HepG2 (cell line): ENCODE measurements around the gene SCRG1. TPM values are rescaled to one million over a fixed set of nuclear protein-coding genes. Genes with fewer than 3 reads are reported as not detected.

Experiments used
- CBX1 ChIP-seq: IDR thresholded peaks from one replicate; pipeline ENCODE4 v1.6.1; 2016; ENCODE audit warnings: antibody characterized with exemption, low read depth
- SALL1 ChIP-seq: sonication (generic); formaldehyde crosslinking; IDR thresholded peaks from 2 replicates; pipeline ENCODE4 v1.8.0; 2022; ENCODE audit warnings: mild to moderate bottlenecking, missing genetic modification reagents
- SMAD1 ChIP-seq: sonication (generic); formaldehyde crosslinking; IDR thresholded peaks from 2 replicates; pipeline ENCODE4 v1.4.0; 2020; ENCODE audit warnings: missing genetic modification reagents, low read depth, mild to moderate bottlenecking, borderline replicate concordance
- SYNCRIP ChIP-seq: fragments of 200-400 bp; formaldehyde crosslinking; IDR thresholded peaks from 2 replicates; pipeline ENCODE4 v1.6.1; 2018; ENCODE audit warnings: mild to moderate bottlenecking, low read depth, low read length; ENCODE audit not compliant: insufficient read depth
- ZNF501 ChIP-seq: sonication (generic); formaldehyde crosslinking; IDR thresholded peaks from 2 replicates; pipeline ENCODE4 v1.5.1; 2020; ENCODE audit warnings: mild to moderate bottlenecking, moderate library complexity, missing genetic modification reagents
- ZNF605 ChIP-seq: sonication (generic); formaldehyde crosslinking; IDR thresholded peaks from 2 replicates; pipeline ENCODE4 v1.8.0; 2022; ENCODE audit warnings: mild to moderate bottlenecking, missing genetic modification reagents
- polyA plus RNA-seq, 8 experiments: library from polyadenylated mRNA; depleted of rRNA in 3 of 8; stranded (reverse) in 7 of 8; unstranded in 1 of 8; fragments of >200 nt; fragmentation: Illumina TruSeq in 4 of 8; extraction: Trizol in 4 of 8; gene quantifications; 2 replicates each; pipeline versions ENCODE4 v1.2.1 to v1.2.3, GENCODE V29; 2011 to 2016; ENCODE audit warnings: low read depth in 4 of 8, missing spikeins in 1 of 8, mixed read lengths in 1 of 8; ENCODE audit not compliant: insufficient read depth in 1 of 8
- total RNA-seq, 5 experiments: library from RNA; depleted of rRNA; stranded (reverse); fragments of >200 nt; fragmentation: Illumina TruSeq; extraction: Trizol; gene quantifications; 2 replicates each; pipeline ENCODE4 v1.2.3, GENCODE V29; 2016; ENCODE audit warnings: low read depth in 1 of 5
- TF ChIP-seq, protein P1 (sequence below): sonication (generic); formaldehyde crosslinking; IDR thresholded peaks from 2 replicates; pipeline ENCODE4 v1.4.0; 2020; ENCODE audit warnings: mild to moderate bottlenecking, missing genetic modification reagents
- TF ChIP-seq, protein P2 (sequence below): IDR thresholded peaks from 2 replicates; pipeline ENCODE4 v1.6.1; 2016; ENCODE audit warnings: low read depth, borderline replicate concordance
- TF ChIP-seq, protein P3 (sequence below): sonication (generic); formaldehyde crosslinking; IDR thresholded peaks from 2 replicates; pipeline ENCODE4 v1.4.0; 2020; ENCODE audit warnings: missing genetic modification reagents
- TF ChIP-seq, protein P4 (sequence below): sonication (generic); formaldehyde crosslinking; IDR thresholded peaks from 2 replicates; pipeline ENCODE4 v1.4.0; 2020; ENCODE audit warnings: missing genetic modification reagents
- TF ChIP-seq, protein P5 (sequence below): sonication (generic); formaldehyde crosslinking; conservative IDR thresholded peaks from 2 replicates; pipeline ENCODE4 v1.4.0; 2020; ENCODE audit warnings: missing genetic modification reagents
- TF ChIP-seq, protein P6 (sequence below), 2 experiments: sonication (generic) in 1 of 2; formaldehyde crosslinking in 1 of 2; IDR thresholded peaks; 2 replicates each; pipeline versions ENCODE4 v1.5.1 to v1.6.1; 2011 to 2020; ENCODE audit warnings: borderline replicate concordance in 1 of 2, low read depth in 1 of 2, low read length in 1 of 2, mild to moderate bottlenecking in 1 of 2, missing genetic modification reagents in 1 of 2, moderate library complexity in 1 of 2

SCRG1 gene
- total and polyA plus RNA-seq, 2 of the 13 experiments (the other 11 are each of a cell fraction or from before 2014, with no cell fraction given), result not detected

DNA sequence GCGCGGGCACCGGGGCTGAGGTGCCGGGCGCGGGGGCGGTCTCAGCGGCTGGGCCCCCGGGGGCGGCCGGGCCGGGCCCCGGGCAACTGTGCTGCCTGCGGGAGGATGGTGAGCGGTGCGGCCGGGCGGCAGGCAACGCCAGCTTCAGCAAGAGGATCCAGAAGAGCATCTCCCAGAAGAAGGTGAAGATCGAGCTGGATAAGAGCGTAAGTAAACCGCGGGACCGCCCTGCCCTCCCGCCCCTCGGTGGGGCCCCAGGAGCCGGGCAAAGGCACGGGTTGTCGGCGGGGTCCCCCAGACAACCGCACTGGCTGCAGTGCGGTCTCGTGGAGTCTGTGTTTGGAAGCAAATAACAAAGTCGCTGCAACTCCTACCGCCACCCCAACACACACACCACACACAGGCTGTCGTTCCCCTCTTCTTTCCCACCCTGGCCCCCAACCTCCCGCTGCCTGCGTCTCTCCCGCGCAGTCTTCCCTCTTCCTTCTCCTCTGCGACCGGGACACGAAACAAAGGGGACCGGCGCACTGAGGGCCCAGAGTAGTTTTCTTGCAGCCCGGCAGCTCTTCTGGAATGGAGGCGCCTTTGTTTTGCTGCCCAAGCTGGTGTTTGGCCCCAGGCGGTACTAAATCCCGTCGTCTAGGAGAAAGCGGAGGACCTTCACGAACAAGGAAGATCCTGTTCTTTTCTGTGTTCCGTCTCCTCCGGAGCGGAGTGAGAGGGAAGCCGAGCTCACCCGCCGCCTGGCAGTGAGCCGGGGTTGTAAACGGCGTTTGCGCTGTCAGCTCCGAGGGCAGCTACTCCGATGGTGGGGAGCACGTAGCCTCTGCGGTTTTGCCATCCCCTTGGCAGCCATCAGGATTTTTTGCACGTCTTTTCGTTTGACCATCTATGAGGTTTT is 27.4 kb downstream of the SCRG1 start (continued):
- TF ChIP-seq, protein P1, sequence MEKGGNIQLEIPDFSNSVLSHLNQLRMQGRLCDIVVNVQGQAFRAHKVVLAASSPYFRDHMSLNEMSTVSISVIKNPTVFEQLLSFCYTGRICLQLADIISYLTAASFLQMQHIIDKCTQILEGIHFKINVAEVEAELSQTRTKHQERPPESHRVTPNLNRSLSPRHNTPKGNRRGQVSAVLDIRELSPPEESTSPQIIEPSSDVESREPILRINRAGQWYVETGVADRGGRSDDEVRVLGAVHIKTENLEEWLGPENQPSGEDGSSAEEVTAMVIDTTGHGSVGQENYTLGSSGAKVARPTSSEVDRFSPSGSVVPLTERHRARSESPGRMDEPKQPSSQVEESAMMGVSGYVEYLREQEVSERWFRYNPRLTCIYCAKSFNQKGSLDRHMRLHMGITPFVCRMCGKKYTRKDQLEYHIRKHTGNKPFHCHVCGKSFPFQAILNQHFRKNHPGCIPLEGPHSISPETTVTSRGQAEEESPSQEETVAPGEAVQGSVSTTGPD (CRISPR knock-in tag), result 0 out of 2 replicates have a peak, but pooled peaks have one; percentile 22
- no peak for TF ChIP-seq CBX1
- TF ChIP-seq, protein P2, sequence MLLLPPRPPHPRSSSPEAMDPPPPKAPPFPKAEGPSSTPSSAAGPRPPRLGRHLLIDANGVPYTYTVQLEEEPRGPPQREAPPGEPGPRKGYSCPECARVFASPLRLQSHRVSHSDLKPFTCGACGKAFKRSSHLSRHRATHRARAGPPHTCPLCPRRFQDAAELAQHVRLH, result peak; percentile 58; the same call in 1 of the 2 replicates
- TF ChIP-seq, protein P3, sequence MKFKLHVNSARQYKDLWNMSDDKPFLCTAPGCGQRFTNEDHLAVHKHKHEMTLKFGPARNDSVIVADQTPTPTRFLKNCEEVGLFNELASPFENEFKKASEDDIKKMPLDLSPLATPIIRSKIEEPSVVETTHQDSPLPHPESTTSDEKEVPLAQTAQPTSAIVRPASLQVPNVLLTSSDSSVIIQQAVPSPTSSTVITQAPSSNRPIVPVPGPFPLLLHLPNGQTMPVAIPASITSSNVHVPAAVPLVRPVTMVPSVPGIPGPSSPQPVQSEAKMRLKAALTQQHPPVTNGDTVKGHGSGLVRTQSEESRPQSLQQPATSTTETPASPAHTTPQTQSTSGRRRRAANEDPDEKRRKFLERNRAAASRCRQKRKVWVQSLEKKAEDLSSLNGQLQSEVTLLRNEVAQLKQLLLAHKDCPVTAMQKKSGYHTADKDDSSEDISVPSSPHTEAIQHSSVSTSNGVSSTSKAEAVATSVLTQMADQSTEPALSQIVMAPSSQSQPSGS (CRISPR knock-in tag), result no peak
- 0 out of 2 replicates have a peak, but pooled peaks have one; percentile 50 for TF ChIP-seq SMAD1 (CRISPR knock-in tag)
- TF ChIP-seq, protein P4, sequence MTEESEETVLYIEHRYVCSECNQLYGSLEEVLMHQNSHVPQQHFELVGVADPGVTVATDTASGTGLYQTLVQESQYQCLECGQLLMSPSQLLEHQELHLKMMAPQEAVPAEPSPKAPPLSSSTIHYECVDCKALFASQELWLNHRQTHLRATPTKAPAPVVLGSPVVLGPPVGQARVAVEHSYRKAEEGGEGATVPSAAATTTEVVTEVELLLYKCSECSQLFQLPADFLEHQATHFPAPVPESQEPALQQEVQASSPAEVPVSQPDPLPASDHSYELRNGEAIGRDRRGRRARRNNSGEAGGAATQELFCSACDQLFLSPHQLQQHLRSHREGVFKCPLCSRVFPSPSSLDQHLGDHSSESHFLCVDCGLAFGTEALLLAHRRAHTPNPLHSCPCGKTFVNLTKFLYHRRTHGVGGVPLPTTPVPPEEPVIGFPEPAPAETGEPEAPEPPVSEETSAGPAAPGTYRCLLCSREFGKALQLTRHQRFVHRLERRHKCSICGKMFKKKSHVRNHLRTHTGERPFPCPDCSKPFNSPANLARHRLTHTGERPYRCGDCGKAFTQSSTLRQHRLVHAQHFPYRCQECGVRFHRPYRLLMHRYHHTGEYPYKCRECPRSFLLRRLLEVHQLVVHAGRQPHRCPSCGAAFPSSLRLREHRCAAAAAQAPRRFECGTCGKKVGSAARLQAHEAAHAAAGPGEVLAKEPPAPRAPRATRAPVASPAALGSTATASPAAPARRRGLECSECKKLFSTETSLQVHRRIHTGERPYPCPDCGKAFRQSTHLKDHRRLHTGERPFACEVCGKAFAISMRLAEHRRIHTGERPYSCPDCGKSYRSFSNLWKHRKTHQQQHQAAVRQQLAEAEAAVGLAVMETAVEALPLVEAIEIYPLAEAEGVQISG (CRISPR knock-in tag), result peak; percentile 39; the same call in 1 of the 2 replicates
- no peak for TF ChIP-seq SYNCRIP
- peak; percentile 26; the same call in 1 of the 2 replicates for TF ChIP-seq ZNF501 (CRISPR knock-in tag)
- TF ChIP-seq, protein P5, sequence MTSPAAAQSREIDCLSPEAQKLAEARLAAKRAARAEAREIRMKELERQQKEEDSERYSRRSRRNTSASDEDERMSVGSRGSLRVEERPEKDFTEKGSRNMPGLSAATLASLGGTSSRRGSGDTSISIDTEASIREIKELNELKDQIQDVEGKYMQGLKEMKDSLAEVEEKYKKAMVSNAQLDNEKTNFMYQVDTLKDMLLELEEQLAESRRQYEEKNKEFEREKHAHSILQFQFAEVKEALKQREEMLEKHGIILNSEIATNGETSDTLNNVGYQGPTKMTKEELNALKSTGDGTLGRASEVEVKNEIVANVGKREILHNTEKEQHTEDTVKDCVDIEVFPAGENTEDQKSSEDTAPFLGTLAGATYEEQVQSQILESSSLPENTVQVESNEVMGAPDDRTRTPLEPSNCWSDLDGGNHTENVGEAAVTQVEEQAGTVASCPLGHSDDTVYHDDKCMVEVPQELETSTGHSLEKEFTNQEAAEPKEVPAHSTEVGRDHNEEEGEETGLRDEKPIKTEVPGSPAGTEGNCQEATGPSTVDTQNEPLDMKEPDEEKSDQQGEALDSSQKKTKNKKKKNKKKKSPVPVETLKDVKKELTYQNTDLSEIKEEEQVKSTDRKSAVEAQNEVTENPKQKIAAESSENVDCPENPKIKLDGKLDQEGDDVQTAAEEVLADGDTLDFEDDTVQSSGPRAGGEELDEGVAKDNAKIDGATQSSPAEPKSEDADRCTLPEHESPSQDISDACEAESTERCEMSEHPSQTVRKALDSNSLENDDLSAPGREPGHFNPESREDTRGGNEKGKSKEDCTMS, result no peak
- TF ChIP-seq ZNF605, result no peak
- TF ChIP-seq, protein P6, sequence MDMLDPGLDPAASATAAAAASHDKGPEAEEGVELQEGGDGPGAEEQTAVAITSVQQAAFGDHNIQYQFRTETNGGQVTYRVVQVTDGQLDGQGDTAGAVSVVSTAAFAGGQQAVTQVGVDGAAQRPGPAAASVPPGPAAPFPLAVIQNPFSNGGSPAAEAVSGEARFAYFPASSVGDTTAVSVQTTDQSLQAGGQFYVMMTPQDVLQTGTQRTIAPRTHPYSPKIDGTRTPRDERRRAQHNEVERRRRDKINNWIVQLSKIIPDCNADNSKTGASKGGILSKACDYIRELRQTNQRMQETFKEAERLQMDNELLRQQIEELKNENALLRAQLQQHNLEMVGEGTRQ (IDR thresholded peaks at IDR 0.05; ENCODE audit: low read depth, low read length), result no peak
- TF ChIP-seq, protein P6 (CRISPR knock-in tag; IDR thresholded peaks at IDR 0.05; ENCODE audit: borderline replicate concordance), result no peak
- peak; percentile 51; the same call in 1 of the 2 replicates for TF ChIP-seq SALL1 (CRISPR knock-in tag)
